ENCODE data around the gene DOCK2.

Gene DOCK2

GRCh38 chr5:170078931-170079330 lies 441.9 kb downstream of the DOCK2 start:
- Histone ChIP-seq H3K9me3 (ENCODE audit: insufficient read depth, low read length) (no peaks in the 10 kb centered on the region), H3F3A (ENCODE audit: insufficient read depth) (no peaks in the 10 kb centered on the region), H3K36me3 (ENCODE audit: low read length) (0 out of 2 replicates have a peak, but pooled peaks cover 3% of the 10 kb centered on the region), H3K79me2 (ENCODE audit: insufficient read depth, low read length) (no peaks in the 10 kb centered on the region), H3K4me3 (ENCODE audit: insufficient read depth, low read length, poor library complexity, severe bottlenecking) (no peak overlapping the region), H3K9ac (ENCODE audit: low read length) (no peak overlapping the region), H3K9me2 (replicated peaks; ENCODE audit: insufficient read depth, low read length) (no peaks in the 10 kb centered on the region), H4K20me1 (ENCODE audit: low read depth, low read length) (no peaks in the 10 kb centered on the region), H3K4me2 (ENCODE audit: low read depth, low read length, poor library complexity, severe bottlenecking) (no peak overlapping the region), H3K27me3 (ENCODE audit: low read length) (no peaks in the 10 kb centered on the region), H3K27ac (ENCODE audit: low read depth, low read length) (no peak overlapping the region), H2AFZ (ENCODE audit: low read depth, low read length, severe bottlenecking) (no peak overlapping the region)
- TF ChIP-seq, protein P1, sequence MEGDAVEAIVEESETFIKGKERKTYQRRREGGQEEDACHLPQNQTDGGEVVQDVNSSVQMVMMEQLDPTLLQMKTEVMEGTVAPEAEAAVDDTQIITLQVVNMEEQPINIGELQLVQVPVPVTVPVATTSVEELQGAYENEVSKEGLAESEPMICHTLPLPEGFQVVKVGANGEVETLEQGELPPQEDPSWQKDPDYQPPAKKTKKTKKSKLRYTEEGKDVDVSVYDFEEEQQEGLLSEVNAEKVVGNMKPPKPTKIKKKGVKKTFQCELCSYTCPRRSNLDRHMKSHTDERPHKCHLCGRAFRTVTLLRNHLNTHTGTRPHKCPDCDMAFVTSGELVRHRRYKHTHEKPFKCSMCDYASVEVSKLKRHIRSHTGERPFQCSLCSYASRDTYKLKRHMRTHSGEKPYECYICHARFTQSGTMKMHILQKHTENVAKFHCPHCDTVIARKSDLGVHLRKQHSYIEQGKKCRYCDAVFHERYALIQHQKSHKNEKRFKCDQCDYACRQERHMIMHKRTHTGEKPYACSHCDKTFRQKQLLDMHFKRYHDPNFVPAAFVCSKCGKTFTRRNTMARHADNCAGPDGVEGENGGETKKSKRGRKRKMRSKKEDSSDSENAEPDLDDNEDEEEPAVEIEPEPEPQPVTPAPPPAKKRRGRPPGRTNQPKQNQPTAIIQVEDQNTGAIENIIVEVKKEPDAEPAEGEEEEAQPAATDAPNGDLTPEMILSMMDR (IDR thresholded peaks at IDR 0.05; ENCODE audit: insufficient read depth, low read length, poor library complexity, severe bottlenecking): no peak
- TF ChIP-seq EZH2phosphoT487 (conservative IDR thresholded peaks at IDR 0.05; ENCODE audit: low read length): no peak

DNA sequence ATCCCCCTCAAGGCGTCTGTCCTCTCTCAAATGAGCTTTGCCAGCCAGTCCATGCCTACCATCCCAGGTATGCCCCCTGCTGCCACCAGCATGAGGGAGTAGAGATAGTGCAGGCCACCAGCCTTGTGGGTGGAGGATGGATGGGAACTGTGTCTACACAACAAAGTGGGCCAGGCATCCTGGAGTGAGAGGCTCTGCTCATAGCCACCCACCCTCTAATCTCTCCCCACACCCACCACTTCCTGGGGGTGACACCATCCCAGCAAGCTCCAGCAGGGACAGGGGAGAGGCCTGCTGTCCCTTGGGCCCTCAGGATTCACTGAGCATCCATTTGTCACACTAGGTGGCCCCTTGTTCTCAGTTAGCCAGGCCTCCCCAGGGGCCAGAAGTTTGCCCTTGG lies 443.1 kb downstream of the DOCK2 start:
- Histone ChIP-seq H3K9me2 (replicated peaks; ENCODE audit: insufficient read depth, low read length) (no peaks in the 10 kb centered on the region), H3K9me3 (ENCODE audit: insufficient read depth, low read length) (no peaks in the 10 kb centered on the region), H3K4me3 (ENCODE audit: insufficient read depth, low read length, poor library complexity, severe bottlenecking) (no peak overlapping the region), H3K79me2 (ENCODE audit: insufficient read depth, low read length) (no peaks in the 10 kb centered on the region), H3K9ac (ENCODE audit: low read length) (no peak overlapping the region), H3K4me2 (ENCODE audit: low read depth, low read length, poor library complexity, severe bottlenecking) (no peak overlapping the region), H3F3A (ENCODE audit: insufficient read depth) (no peaks in the 10 kb centered on the region), H3K36me3 (ENCODE audit: low read length) (peaks cover 7% of the 10 kb centered on the region; the same call in 1 of the 2 replicates), H2AFZ (ENCODE audit: low read depth, low read length, severe bottlenecking) (no peak overlapping the region), H4K20me1 (ENCODE audit: low read depth, low read length) (no peaks in the 10 kb centered on the region), H3K27me3 (ENCODE audit: low read length) (no peaks in the 10 kb centered on the region), H3K27ac (ENCODE audit: low read depth, low read length) (no peak overlapping the region)
- TF ChIP-seq, protein P1 (IDR thresholded peaks at IDR 0.05; ENCODE audit: insufficient read depth, low read length, poor library complexity, severe bottlenecking): no peak
- no peak for TF ChIP-seq EZH2phosphoT487 (conservative IDR thresholded peaks at IDR 0.05; ENCODE audit: low read length)

DNA sequence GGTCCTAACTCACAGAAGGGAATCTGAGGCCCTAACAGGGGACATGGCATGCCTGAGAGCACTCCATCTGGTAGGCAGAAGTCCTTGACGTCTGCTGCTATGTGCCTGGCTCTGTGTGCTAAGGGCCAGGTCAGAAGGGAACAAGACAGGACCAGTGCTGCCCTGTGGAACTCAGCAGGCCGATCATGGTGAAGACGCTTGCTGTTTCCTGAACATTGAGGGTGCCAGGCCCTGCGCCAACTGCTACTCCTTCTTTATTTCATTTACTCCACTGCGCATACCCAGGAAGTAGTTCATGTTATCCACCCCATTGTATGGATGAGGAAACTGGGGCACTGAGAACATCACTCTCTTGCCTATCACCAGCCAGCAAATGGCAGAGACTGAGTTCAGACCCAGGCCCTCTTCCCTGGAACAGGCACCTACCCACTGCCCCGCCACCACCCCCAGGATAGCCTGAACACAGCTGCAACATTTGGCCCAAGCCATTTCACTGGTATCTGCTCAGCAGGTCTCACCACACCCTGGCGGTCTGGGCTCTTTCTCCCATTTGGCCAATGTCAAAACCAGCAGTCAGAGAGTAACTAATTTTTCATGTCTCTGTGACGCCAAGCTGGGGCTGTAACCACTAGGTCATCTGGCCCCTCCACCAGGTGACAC lies 443.8 kb downstream of the DOCK2 start:
- Histone ChIP-seq H3K79me2 (ENCODE audit: insufficient read depth, low read length) (no peaks in the 10 kb centered on the region), H3K27me3 (ENCODE audit: low read length) (no peaks in the 10 kb centered on the region), H3K9me3 (ENCODE audit: insufficient read depth, low read length) (no peaks in the 10 kb centered on the region), H3K27ac (ENCODE audit: low read depth, low read length) (no peak overlapping the region), H3F3A (ENCODE audit: insufficient read depth) (no peaks in the 10 kb centered on the region), H3K36me3 (ENCODE audit: low read length) (peaks cover 9% of the 10 kb centered on the region; the same call in 1 of the 2 replicates), H4K20me1 (ENCODE audit: low read depth, low read length) (no peaks in the 10 kb centered on the region), H3K4me2 (ENCODE audit: low read depth, low read length, poor library complexity, severe bottlenecking) (no peak overlapping the region), H3K9me2 (replicated peaks; ENCODE audit: insufficient read depth, low read length) (no peaks in the 10 kb centered on the region), H2AFZ (ENCODE audit: low read depth, low read length, severe bottlenecking) (no peak overlapping the region), H3K4me3 (ENCODE audit: insufficient read depth, low read length, poor library complexity, severe bottlenecking) (no peak overlapping the region), H3K9ac (ENCODE audit: low read length) (no peak overlapping the region)
- TF ChIP-seq, protein P1 (IDR thresholded peaks at IDR 0.05; ENCODE audit: insufficient read depth, low read length, poor library complexity, severe bottlenecking): no peak
- TF ChIP-seq EZH2phosphoT487 (conservative IDR thresholded peaks at IDR 0.05; ENCODE audit: low read length): no peak
